ENCODE data around the gene HAGH. TPM values are rescaled to one million over a fixed set of nuclear protein-coding genes. Genes with fewer than 3 reads are reported as not detected.

The HAGH gene
- total and polyA plus RNA-seq, 10 of the 15 experiments (the other 5 are each of a cell fraction or from before 2014, with no cell fraction given), result 2.0 to 50.1 (median 22.4) TPM

- no peak for TF ChIP-seq ZBTB33 (IDR thresholded peaks at IDR 0.05)
- TF ChIP-seq NR2C1 (IDR thresholded peaks at IDR 0.05), result no peak
- TF ChIP-seq ZNF207 (IDR thresholded peaks at IDR 0.05; ENCODE audit: borderline replicate concordance), result no peak
- TF ChIP-seq BCL11A (IDR thresholded peaks at IDR 0.05; ENCODE audit: low read depth, low read length), result no peak
- TF ChIP-seq HDAC6 (IDR thresholded peaks at IDR 0.05; ENCODE audit: unreplicated experiment), result no peak
- no peak for TF ChIP-seq CTCF (IDR thresholded peaks at IDR 0.05 in 2 of 3, conservative IDR thresholded peaks at IDR 0.05 in 1 of 3; ENCODE audit: control insufficient read depth in 2 of 3, extremely low read depth in 1 of 3, insufficient read depth in 1 of 3, low read depth in 3 of 3, low read length in 3 of 3)
- no peak for TF ChIP-seq KDM1A (IDR thresholded peaks at IDR 0.05; ENCODE audit: borderline replicate concordance)
- no peak for TF ChIP-seq NRF1 (conservative IDR thresholded peaks at IDR 0.05; ENCODE audit: low read depth, low read length)
- no peak; the same call in 1 of the 2 replicates for TF ChIP-seq POLR2AphosphoS5 (IDR thresholded peaks at IDR 0.05; ENCODE audit: low read length)
- no peak for TF ChIP-seq USF2 (IDR thresholded peaks at IDR 0.05; ENCODE audit: borderline replicate concordance, low read depth, low read length)
- no peak for TF ChIP-seq ZBTB4 (CRISPR knock-in tag; IDR thresholded peaks at IDR 0.05)
Measured at GRCh38 chr16:1771864-1772361, 54.7 kb downstream of the HAGH start (continued).
